GM18870 (cell line): ENCODE results near the gene MUC5B.

Experiments
- ATAC-seq: cut with Tn5 transposase; IDR thresholded peaks from one replicate; pipeline ENCODE4 v1.9.1; 2021; ENCODE audit warnings: moderate library complexity; ENCODE audit not compliant: unreplicated experiment

MUC5B gene

GRCh38 chr11:1219834-1220815 lies 2.7 kb upstream of the MUC5B start:
- ATAC-seq: no peak

GRCh38 chr11:1220941-1221721 lies 1.7 kb upstream of the MUC5B start:
- ATAC-seq: no peak

- no peak for ATAC-seq
Observed at GRCh38 chr11:1221848-1222311, 986 bp upstream of the MUC5B start.

GRCh38 chr11:1223346-1224110 lies 662 bp downstream of the MUC5B start:
- ATAC-seq: no peak

GRCh38 chr11:1224111-1224490 lies 1.2 kb downstream of the MUC5B start:
- ATAC-seq: no peak

GRCh38 chr11:1224491-1225385 lies 1.9 kb downstream of the MUC5B start:
- ATAC-seq: no peak

GRCh38 chr11:1225386-1226225 lies 2.7 kb downstream of the MUC5B start:
- no peak for ATAC-seq

- ATAC-seq: no peak
Observed at GRCh38 chr11:1226226-1226985, 3.5 kb downstream of the MUC5B start.

- ATAC-seq: no peak
Observed at GRCh38 chr11:1226986-1227550, 4.2 kb downstream of the MUC5B start.

GRCh38 chr11:1227551-1228100 lies 4.8 kb downstream of the MUC5B start:
- no peak for ATAC-seq

- ATAC-seq: no peak
Observed at GRCh38 chr11:1228101-1228821, 5.4 kb downstream of the MUC5B start.

- ATAC-seq: no peak
Observed at GRCh38 chr11:1228921-1229451, 6.1 kb downstream of the MUC5B start.

GRCh38 chr11:1229471-1230120 lies 6.7 kb downstream of the MUC5B start:
- ATAC-seq: no peak

- ATAC-seq: no peak
Observed at GRCh38 chr11:1230121-1230455, 7.2 kb downstream of the MUC5B start.

- no peak for ATAC-seq
Observed at GRCh38 chr11:1230456-1231395, 7.9 kb downstream of the MUC5B start.
